ENCODE results near the gene ADD3.

ADD3 gene

DNA sequence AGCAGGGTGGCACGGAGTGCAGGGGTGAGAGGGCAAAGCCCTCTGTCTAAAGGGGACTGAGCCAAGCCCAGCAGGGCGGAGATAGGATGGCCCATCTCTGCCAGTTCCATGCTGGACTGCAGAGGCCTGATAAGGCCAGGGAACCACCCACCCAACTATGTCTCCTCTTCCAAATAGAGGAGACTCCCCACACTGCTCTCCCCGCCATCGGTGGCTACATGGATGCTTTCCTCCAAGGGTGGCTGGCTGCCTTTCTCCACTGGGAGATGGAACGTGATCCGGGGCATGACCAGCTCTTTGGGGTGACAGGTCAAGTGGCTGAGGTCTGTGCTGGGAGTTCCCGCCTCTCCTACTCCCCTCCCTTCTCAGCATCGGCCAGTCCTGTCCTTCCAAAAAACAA, 141.5 kb downstream of the ADD3 start:
- no peak for DNase-seq (ENCODE audit: low spot score)

DNA sequence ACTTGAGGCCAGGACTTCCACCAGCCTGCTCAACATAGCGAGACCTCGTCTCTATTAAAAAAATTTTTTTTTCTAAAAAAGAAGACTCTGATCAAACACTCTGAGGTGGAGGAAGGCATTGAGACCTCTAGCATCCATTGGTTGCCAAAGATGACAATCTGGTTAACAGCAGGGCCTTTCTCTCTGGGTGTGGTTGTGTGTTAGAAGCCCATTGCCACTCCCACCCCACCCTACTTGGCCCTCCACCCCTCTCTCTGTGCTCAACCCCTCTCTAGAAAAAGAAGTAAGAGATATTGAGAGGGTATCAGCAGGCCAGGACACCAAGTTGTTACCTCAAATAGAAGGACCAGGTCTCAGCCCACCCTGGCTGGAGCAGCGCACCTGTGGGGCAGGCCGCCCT, 142.3 kb downstream of the ADD3 start:
- DNase-seq (ENCODE audit: low spot score): no peak

- DNase-seq (ENCODE audit: low spot score): no peak
These were observed 143.2 kb downstream of the ADD3 start for GRCh38 chr10:110150981-110151380.

DNA sequence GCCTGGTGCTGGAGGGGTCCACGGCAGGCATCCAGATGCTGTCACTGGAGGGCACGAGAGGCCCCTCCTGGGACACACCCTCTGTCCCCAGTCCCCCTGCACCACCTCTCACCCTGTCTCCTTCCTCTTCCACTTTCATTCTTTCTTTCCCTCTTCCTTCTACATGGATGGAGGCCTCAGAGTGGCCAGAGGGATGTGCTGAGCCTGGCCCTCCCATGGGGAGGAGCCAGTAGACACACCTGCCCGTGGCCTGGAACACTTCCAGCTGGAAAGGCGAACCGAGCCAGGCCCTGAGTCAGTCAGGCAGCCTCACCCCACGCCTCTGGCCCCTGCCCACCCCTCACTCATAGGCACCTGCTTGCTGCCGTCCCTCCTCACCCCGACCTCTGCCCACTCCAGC, 143.7 kb downstream of the ADD3 start:
- DNase-seq (ENCODE audit: low spot score): no peak

DNA sequence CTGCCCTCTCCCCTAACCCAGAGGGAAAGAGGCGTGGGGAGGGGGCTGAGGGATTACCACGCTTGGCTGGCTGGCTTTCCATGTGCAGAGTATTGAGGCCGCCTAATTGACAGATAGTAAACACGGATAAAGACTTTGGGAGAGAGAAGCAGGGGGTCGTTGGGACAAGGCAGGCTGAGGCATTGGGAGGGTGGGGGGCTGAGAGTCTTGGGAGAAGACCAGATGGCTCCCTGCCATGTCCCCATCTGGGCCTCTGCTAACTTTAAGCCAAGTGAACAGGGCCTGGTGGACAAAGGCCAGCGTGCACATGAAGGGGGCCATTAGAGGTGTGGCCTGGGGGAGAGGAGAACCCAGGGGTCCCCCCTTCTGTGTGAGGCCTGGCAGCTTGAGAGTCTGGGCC, 144.2 kb downstream of the ADD3 start:
- DNase-seq (ENCODE audit: low spot score): no peak

GRCh38 chr10:110153396-110153795, 145.6 kb downstream of the ADD3 start:
- DNase-seq (ENCODE audit: low spot score): no peak

GRCh38 chr10:110156046-110156445, 148.3 kb downstream of the ADD3 start:
- no peak for DNase-seq (ENCODE audit: low spot score)

GRCh38 chr10:110158051-110159005, 150.5 kb downstream of the ADD3 start:
- DNase-seq (ENCODE audit: low spot score): no peak

DNA sequence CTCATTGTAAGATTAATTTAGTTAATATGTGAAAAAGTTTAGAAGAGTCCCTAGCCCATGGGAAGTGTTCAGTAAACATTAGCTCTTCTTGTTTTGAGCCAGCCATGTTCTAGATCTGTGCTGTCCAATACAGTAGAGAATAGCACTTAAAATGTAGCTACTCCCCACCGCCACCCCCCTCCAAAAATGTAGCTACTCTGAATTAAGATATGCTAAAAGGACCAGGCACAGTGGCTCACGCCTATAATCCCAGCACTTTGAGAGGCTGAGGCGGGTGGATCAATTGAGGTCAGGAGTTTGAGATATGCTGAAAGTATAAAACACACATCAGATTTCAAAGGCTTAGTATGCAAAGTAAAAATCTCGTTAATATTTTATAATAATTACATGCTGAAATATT, 152.3 kb downstream of the ADD3 start:
- no peak for DNase-seq (ENCODE audit: low spot score)

DNA sequence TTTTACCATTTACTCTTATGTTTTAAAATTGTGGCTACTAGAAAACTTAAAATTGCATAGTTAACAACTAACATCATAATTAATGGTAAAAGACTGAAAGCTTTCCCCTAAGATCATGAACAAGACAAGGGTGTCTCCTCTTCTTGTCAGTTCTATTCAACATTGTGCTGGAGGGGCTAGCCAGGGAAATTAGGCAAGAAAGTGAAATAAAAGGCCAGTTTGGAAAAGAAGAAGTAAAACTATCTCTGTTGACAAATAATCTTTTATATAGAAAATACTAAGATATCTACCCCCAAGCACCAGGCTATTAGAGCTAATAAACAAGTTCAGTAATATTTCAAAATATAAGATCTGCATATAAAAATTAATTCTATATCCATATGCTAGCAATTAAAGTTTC, 152.7 kb downstream of the ADD3 start:
- DNase-seq (ENCODE audit: low spot score): no peak

DNA sequence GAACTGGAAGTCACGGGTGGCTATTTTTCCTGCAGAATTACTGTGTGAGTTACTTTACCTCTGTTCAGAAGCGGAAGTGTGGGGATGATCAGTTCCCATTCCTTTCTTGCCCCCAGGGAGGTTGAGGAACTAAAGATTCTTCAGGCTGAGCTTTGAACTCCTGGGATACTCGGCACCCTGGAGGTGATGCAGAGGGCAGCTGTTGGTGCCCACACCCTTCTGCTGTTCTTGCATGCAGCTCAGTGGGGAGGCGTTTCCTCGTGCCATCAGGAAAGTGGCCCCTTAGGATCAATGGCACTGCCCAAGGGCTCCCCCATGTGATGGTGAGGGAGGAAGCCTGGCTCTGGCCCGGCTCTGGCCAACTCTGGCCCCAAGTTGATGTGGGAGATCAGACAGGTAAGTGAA, 155.0 kb downstream of the ADD3 start:
- DNase-seq (ENCODE audit: low spot score): no peak

- DNase-seq (ENCODE audit: low spot score): no peak
These were observed 155.5 kb downstream of the ADD3 start for GRCh38 chr10:110163192-110163773.

DNA sequence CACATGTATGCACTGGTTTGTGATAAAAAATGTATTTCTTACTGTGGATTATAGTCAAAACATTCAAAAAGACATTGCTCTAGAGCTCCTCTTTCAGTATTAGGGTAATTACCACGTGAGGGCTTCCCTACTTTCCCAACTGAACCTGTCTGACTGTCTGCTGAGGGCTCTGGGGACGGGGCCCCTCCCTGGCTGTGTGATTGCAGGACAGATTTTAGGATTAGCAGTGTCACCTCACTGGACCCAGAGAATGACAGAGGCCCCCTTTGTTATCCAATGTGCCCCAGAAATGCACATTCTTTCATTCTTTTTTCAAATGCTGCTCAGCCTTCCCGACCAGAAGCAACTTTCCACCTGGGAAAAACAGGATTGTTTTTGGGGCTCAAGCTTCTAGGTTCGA, 156.1 kb downstream of the ADD3 start:
- no peak for DNase-seq (ENCODE audit: low spot score)

DNA sequence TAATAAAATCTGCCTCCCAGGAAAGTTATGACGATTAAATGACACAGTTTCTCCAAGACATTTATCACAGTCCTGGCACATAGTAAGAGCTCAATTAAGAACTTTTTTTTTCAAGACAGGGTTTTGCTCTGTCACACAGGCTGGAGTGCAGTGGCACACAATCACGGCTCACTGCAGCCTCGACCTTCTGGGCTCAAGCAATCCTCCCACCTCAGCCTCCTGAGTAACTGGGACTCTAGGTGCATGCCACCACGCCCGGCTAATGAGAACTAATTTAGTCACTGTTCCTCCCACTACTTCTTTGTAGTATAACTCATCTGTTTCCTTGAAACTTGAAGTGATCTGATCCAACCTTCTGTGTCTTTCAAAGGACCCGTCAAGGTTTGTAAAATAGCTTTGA, 157.5 kb downstream of the ADD3 start:
- no peak for DNase-seq (ENCODE audit: low spot score)

DNA sequence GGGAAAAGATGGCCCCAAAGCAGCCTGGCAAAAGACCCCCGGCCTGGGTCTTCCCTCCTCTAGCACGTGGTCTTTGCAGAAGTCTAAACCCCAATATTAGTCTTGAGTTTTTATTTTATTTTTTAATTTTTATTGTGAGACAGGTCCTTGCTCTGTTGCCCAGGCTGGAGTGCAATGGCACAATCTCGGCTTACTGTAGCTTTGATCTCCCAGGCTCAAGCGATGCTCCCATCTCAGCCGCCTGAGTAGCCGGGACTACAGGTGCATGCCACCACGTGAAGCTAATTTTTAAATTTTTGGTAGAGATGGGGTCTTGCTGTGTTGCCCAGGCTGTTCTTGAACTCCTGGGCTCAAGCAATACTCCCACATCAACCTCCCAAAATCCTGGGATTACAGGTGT, 159.4 kb downstream of the ADD3 start:
- DNase-seq (ENCODE audit: low spot score): no peak

- DNase-seq (ENCODE audit: low spot score): no peak
These were observed 161.1 kb downstream of the ADD3 start for GRCh38 chr10:110168601-110169481.

- DNase-seq (ENCODE audit: low spot score): no peak
These were observed 161.8 kb downstream of the ADD3 start for GRCh38 chr10:110169586-110169985.

- no peak for DNase-seq (ENCODE audit: low spot score)
These were observed 162.6 kb downstream of the ADD3 start for GRCh38 chr10:110170142-110170971.

DNA sequence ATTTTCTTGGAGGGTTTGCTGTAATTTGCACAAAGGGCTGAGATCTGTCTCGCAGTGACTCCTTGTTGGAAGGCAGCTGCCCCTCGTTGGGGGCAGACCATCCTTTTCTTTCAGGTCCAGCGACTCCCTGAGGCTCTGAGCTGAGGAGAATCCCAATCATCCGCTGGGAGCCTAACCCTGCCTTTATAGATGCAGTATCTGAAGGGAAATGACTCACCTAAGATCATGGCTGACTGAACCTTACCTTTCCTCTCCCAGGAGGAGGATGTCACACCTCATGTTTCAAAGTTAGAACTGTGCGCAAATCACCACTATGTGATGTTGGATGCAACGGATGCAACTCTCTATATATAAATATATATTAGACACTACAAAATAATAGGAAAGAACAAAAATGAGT, 163.2 kb downstream of the ADD3 start:
- no peak for DNase-seq (ENCODE audit: low spot score)

GRCh38 chr10:110172155-110172554, 164.4 kb downstream of the ADD3 start:
- no peak for DNase-seq (ENCODE audit: low spot score)

DNA sequence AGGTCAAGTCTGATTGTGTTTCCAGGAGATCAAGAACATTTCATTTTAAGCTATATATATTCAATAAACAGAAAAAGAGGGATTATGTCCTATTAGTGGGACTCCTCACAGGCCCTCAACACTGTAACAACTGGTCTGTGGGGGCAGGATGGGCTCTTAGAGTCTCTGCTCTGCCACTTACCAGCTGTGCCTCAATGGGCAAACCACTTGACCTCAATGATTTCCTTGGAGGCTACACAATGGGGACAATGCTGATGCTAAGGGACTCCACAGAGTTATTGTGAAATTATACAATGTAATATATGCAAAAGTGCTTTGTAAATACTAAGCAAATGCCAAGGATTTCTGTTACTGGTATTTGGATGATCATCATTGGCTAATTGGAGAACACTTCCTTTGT, 166.4 kb downstream of the ADD3 start:
- DNase-seq (ENCODE audit: low spot score): no peak

DNA sequence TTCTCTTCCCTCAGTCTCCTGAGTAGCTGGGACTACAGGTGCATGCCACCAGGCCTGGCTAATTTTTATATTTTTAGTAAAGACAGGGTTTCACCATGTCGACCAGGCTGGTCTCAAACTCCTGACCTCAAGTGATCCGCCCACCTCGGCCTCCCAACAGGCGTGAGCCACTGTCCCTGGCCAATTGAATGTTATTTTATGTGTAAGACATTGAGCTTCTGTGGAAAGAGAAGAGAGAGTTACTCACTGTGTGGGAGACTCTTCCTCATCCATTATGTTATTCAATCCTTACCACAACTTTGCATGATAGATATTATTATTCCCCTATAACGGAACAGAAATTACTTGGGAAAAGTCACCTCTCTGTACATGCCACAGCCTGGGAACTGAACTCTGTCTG, 167.0 kb downstream of the ADD3 start:
- no peak for DNase-seq (ENCODE audit: low spot score)
